Neuronal stem cell (in vitro differentiated cells): ENCODE measurements around the gene GSKIP.

Experiments used
- DNase-seq: peaks from one replicate; pipeline ENCODE4 v3.0.0-alpha.2; 2013; ENCODE audit warnings: low spot score
- H2AFZ ChIP-seq: one replicate; pipeline ENCODE4 v1.6.1; 2013; ENCODE audit warnings: mild to moderate bottlenecking, low read length, inconsistent platforms
- H2AK5ac ChIP-seq: 2 replicates; pipeline ENCODE4 v1.6.1; 2013; ENCODE audit warnings: low read depth, mild to moderate bottlenecking, inconsistent platforms, low read length, moderate library complexity, mixed read lengths
- H2BK120ac ChIP-seq: 2 replicates; pipeline ENCODE4 v1.6.1; 2013; ENCODE audit warnings: low read depth, mild to moderate bottlenecking, inconsistent platforms, low read length, moderate library complexity, mixed read lengths
- H2BK12ac ChIP-seq: one replicate; pipeline ENCODE4 v1.6.1; 2013; ENCODE audit warnings: low read length, inconsistent platforms
- H2BK15ac ChIP-seq: 2 replicates; pipeline ENCODE4 v1.6.1; 2013; ENCODE audit warnings: mild to moderate bottlenecking, low read length, inconsistent platforms, mixed read lengths
- H2BK5ac ChIP-seq: one replicate; pipeline ENCODE4 v1.6.1; 2013; ENCODE audit warnings: inconsistent platforms, mild to moderate bottlenecking, low read length, moderate library complexity
- H3K14ac ChIP-seq: one replicate; pipeline ENCODE4 v1.6.1; 2013; ENCODE audit warnings: low read length, inconsistent platforms
- H3K18ac ChIP-seq: 2 replicates; pipeline ENCODE4 v1.6.1; 2013; ENCODE audit warnings: low read length, inconsistent platforms
- H3K23ac ChIP-seq: 2 replicates; pipeline ENCODE4 v1.6.1; 2013; ENCODE audit warnings: low read depth, mild to moderate bottlenecking, mixed read lengths, low read length, inconsistent platforms; ENCODE audit not compliant: poor library complexity
- H3K27ac ChIP-seq: replicated peaks from 3 replicates; pipeline ENCODE4 v1.5.1; 2013; ENCODE audit warnings: low read length, inconsistent platforms
- H3K27me3 ChIP-seq, 3 experiments: 2 replicates each; pipeline ENCODE4 v1.6.1; 2013; ENCODE audit warnings: low read length in 3 of 3, mild to moderate bottlenecking in 2 of 3, inconsistent platforms in 1 of 3, low read depth in 1 of 3, mixed read lengths in 1 of 3, moderate library complexity in 1 of 3; ENCODE audit not compliant: control insufficient read depth in 3 of 3, insufficient read depth in 3 of 3
- H3K36me3 ChIP-seq, 2 donors: replicated peaks in 1 of 2; 2 replicates each; pipeline ENCODE4 v1.6.1; 2013; ENCODE audit warnings: low read length in 2 of 2; ENCODE audit not compliant: control insufficient read depth in 2 of 2, insufficient read depth in 2 of 2
- H3K4ac ChIP-seq: 2 replicates; pipeline ENCODE4 v1.6.1; 2013; ENCODE audit warnings: inconsistent platforms, mild to moderate bottlenecking, low read length, moderate library complexity
- H3K4me1 ChIP-seq, 2 donors: 1 replicate in 1 of 2; 2 replicates in 1 of 2; pipeline ENCODE4 v1.6.1; 2013; ENCODE audit warnings: low read length in 2 of 2, low read depth in 1 of 2; ENCODE audit not compliant: control insufficient read depth in 2 of 2, insufficient read depth in 1 of 2
- H3K4me2 ChIP-seq: one replicate; pipeline ENCODE4 v1.6.1; 2013; ENCODE audit warnings: mild to moderate bottlenecking, low read length, inconsistent platforms; ENCODE audit not compliant: insufficient read depth, poor library complexity, severe bottlenecking
- H3K4me3 ChIP-seq, 2 donors: 2 replicates each; pipeline ENCODE4 v1.5.1; 2013; ENCODE audit warnings: low read length in 2 of 2, mild to moderate bottlenecking in 2 of 2, inconsistent platforms in 1 of 2, moderate library complexity in 1 of 2
- H3K79me1 ChIP-seq: one replicate; pipeline ENCODE4 v1.6.1; 2013; ENCODE audit warnings: low read depth, mild to moderate bottlenecking, inconsistent platforms, low read length, moderate library complexity
- H3K9ac ChIP-seq: one replicate; pipeline ENCODE4 v1.6.1; 2013; ENCODE audit warnings: mild to moderate bottlenecking, low read depth, low read length, inconsistent platforms; ENCODE audit not compliant: poor library complexity
- H3K9me3 ChIP-seq, 2 donors: replicated peaks in 1 of 2; 2 replicates each; pipeline versions ENCODE3 to v1.6.1; 2013; ENCODE audit warnings: low read length in 2 of 2, mild to moderate bottlenecking in 2 of 2, inconsistent platforms in 1 of 2, low read depth in 1 of 2, mixed read lengths in 1 of 2, moderate library complexity in 1 of 2; ENCODE audit not compliant: control insufficient read depth in 2 of 2, insufficient read depth in 1 of 2
- H4K8ac ChIP-seq: one replicate; pipeline ENCODE4 v1.6.1; 2013; ENCODE audit warnings: low read depth, mild to moderate bottlenecking, inconsistent platforms, low read length, moderate library complexity
- H4K91ac ChIP-seq: one replicate; pipeline ENCODE4 v1.6.1; 2013; ENCODE audit warnings: low read length, low read depth, mild to moderate bottlenecking, inconsistent platforms; ENCODE audit not compliant: poor library complexity
- whole genome bisulfite sequencing, 2 donors: extraction: QIAGEN DNeasy Blood & Tissue Kit; methylation state at CpG; one replicate each; pipeline ENCODE4 v1.1.7; 2013; ENCODE audit warnings: missing lambda C conversion rate in 2 of 2, mixed read lengths in 1 of 2; ENCODE audit not compliant: insufficient read length in 2 of 2, insufficient replicate concordance in 1 of 2; ENCODE audit errors: extremely low coverage in 2 of 2; 5-methylcytosine and 5-hydroxymethylcytosine counted together

Gene GSKIP

DNA sequence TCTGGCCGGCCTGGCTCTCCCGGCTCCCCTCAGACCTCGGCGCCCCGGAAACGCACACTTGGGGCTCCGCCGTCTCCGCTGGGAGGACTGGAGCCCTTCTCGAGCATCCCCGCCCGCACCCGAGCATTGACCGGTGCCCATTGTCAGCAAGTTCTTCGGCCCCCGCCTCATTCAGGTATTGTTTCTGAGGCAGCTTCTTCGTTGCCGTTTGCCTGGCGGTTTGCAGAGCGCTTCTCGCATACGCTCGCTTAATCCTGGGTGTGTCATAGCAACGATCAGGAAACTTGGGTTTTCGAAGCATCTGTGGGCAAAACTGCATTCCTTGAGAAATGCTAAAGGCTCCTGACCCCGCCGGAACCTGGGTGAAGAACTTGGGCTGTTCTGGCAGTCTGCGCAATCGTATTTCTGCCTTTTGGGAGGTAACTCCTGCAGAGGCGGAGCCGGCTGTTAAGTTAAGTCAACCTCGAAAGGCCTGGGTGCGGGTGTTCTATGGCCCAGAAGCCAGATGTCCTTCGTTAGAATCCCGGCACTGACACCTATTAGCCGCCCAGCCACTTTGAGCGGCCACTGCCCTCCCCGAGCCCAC is 518 bp downstream of the GSKIP start:
- no peak for DNase-seq
- peaks cover 3 to 11% of the 10 kb centered on the region in 2 donors for H3K4me1 ChIP-seq

DNA sequence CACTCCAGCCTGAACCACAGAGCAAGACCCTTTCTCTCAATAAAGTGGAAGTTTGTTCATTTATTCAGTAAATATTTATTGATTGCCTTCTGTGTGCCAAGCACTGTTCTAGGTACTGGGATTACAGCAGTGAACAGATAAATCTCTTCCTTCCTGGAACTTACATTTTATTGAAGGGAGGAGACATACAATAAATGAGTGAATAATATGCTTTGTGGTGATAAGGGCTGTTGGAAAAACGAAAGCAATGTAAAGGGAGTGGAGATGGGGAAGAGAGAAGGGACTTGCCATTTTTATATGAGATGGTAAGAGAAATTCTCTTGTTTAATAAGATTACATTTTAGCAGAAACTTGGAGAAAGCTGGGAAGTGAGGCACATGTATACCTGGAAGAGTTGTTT is 1.6 kb downstream of the GSKIP start:
- Histone ChIP-seq H3K9me3 (peaks cover 0 to 6% of the 10 kb centered on the region in 2 donors), H2BK5ac (no peak overlapping the region), H3K23ac (no peak overlapping the region), H3K18ac (no peak overlapping the region), H2AFZ (no peak overlapping the region), H3K4me2 (no peak overlapping the region), H3K9ac (no peak overlapping the region), H4K8ac (no peak overlapping the region), H3K14ac (no peak overlapping the region), H4K91ac (no peak overlapping the region), H3K4me1 (peaks cover 3 to 11% of the 10 kb centered on the region in 2 donors), H3K36me3 (peaks cover 0 to 7% of the 10 kb centered on the region in 2 donors), H2BK15ac (no peak overlapping the region), H2BK120ac (no peak overlapping the region), H2AK5ac (no peak overlapping the region), H2BK12ac (no peak overlapping the region), H3K27ac (no peak overlapping the region), H3K79me1 (peaks cover 9% of the 10 kb centered on the region), H3K4ac (no peak overlapping the region), H3K4me3 (peak overlapping the region in 1 of 2 donors; percentile 94), H3K27me3 (no peaks in the 10 kb centered on the region)
- no peak for DNase-seq
- WGBS, 2 donors: no CpG with 5 or more reads among the region's 1 CpG

More for the DNA sequence above, 518 bp downstream of the GSKIP start:
- Histone ChIP-seq H3K14ac (peak overlapping the region; percentile 63), H3K23ac (peak overlapping the region; percentile 78), H2BK5ac (peak overlapping the region; percentile 29), H2BK15ac (no peak overlapping the region), H3K9ac (peak overlapping the region; percentile 80), H3K4me2 (peak overlapping the region; percentile 77), H2BK12ac (no peak overlapping the region), H3K9me3 (no peaks in the 10 kb centered on the region), H4K91ac (no peak overlapping the region), H4K8ac (no peak overlapping the region), H2AFZ (peak overlapping the region; percentile 99), H3K79me1 (peaks cover 5% of the 10 kb centered on the region), H2BK120ac (no peak overlapping the region), H2AK5ac (no peak overlapping the region), H3K4me3 (peak overlapping the region; percentile 94), H3K4ac (no peak overlapping the region), H3K27me3 (no peaks in the 10 kb centered on the region), H3K36me3 (no peaks in the 10 kb centered on the region), H3K27ac (no peak overlapping the region), H3K18ac (peak overlapping the region; percentile 90)
- no CpG with 5 or more reads among the region's 38 CpGs for WGBS, 2 donors

DNA sequence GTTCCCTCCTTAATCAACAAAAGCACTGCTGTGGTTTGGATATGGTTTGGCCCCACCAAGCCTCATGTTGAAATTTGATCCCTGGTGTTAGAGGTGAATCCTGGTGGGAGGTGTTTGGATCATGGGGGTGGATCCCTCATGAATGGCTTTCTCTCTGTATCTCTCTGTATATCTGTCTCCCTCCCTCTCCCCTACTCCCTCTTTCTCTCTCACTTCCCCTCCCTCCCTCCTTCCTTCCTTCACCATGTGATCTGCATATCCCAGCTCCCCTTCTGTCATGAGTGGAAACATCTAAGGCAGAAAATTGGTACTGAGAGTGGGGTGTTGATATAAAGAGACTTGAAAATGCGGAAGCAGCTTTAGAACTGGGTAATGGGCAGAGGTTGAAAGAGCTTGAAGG is 5.2 kb downstream of the GSKIP start:
- no peak overlapping the region for H3K23ac ChIP-seq
- H3K9me3 ChIP-seq: peaks cover 0 to 6% of the 10 kb centered on the region in 2 donors
- no peak overlapping the region for H3K27ac ChIP-seq
- H3K79me1 ChIP-seq: peaks cover 10% of the 10 kb centered on the region
- H2BK12ac ChIP-seq: no peak overlapping the region
- no peak for DNase-seq
- no peak overlapping the region for H2BK5ac ChIP-seq
- no peak overlapping the region for H2AFZ ChIP-seq
- no peak overlapping the region for H2BK15ac ChIP-seq
- no peaks in the 10 kb centered on the region for H3K27me3 ChIP-seq
- no peak overlapping the region for H2AK5ac ChIP-seq
- H3K9ac ChIP-seq: no peak overlapping the region
- no peak overlapping the region for H4K91ac ChIP-seq
- no peak overlapping the region for H2BK120ac ChIP-seq
- H3K14ac ChIP-seq: no peak overlapping the region
- peaks cover 0 to 10% of the 10 kb centered on the region in 2 donors for H3K36me3 ChIP-seq
- H4K8ac ChIP-seq: no peak overlapping the region
- no CpG with 5 or more reads among the region's 1 CpG for WGBS, 2 donors
- H3K4me2 ChIP-seq: no peak overlapping the region
- H3K4me3 ChIP-seq: no peak overlapping the region
- H3K4ac ChIP-seq: no peak overlapping the region
- peaks cover 0 to 3% of the 10 kb centered on the region in 2 donors for H3K4me1 ChIP-seq
- no peak overlapping the region for H3K18ac ChIP-seq

DNA sequence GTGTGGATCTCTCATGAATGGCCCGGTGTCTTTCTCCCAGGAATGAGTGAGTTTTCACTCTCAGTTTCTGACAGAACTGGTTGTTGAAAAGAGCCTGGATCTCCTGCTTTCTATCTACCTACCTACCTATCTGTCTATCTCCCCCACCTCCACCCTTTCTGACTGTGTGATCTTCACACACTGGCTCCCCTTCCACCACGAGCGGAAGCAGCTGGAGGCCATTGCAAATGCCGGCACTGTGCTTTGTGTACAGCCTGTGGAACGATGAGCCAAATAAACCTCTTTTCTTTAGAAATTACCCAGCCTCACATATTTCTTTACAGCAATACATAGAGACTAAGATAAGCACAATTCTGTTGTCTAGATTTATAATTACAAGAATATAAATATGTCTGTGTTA is 7.2 kb downstream of the GSKIP start:
- Histone ChIP-seq H3K4ac (no peak overlapping the region), H3K9me3 (peaks cover 0 to 6% of the 10 kb centered on the region in 2 donors), H3K4me2 (no peak overlapping the region), H2BK12ac (no peak overlapping the region), H4K91ac (no peak overlapping the region), H3K4me1 (no peaks in the 10 kb centered on the region), H4K8ac (no peak overlapping the region), H3K4me3 (no peak overlapping the region), H3K14ac (no peak overlapping the region), H2AFZ (no peak overlapping the region), H2BK120ac (no peak overlapping the region), H3K79me1 (peaks cover 6% of the 10 kb centered on the region), H3K9ac (no peak overlapping the region), H3K36me3 (peaks cover 0 to 10% of the 10 kb centered on the region in 2 donors), H2AK5ac (no peak overlapping the region), H3K27ac (no peak overlapping the region), H2BK5ac (no peak overlapping the region), H3K27me3 (no peaks in the 10 kb centered on the region), H3K23ac (no peak overlapping the region), H3K18ac (no peak overlapping the region), H2BK15ac (no peak overlapping the region)
- no CpG with 5 or more reads among the region's 5 CpGs for WGBS, 2 donors
- DNase-seq: no peak
